A673 (cell line): ENCODE results near the gene FBXO11.

Experiments used
- EZH2 ChIP-seq: fragments of 200-600 bp; sonication (generic); IDR thresholded peaks from 2 replicates; pipeline ENCODE4 v1.6.1; 2017; ENCODE audit warnings: borderline replicate concordance, low read depth, mild to moderate bottlenecking, mixed read lengths, antibody characterized with exemption, low read length; ENCODE audit not compliant: poor library complexity, severe bottlenecking
- TF ChIP-seq, protein P1 (sequence below): fragments of 300-800, 200-600 bp; sonication (generic); conservative IDR thresholded peaks from 2 replicates; pipeline ENCODE4 v1.5.1; 2017; ENCODE audit warnings: low read depth, mild to moderate bottlenecking, antibody characterized with exemption, low read length, moderate library complexity, mixed read lengths

DNA sequence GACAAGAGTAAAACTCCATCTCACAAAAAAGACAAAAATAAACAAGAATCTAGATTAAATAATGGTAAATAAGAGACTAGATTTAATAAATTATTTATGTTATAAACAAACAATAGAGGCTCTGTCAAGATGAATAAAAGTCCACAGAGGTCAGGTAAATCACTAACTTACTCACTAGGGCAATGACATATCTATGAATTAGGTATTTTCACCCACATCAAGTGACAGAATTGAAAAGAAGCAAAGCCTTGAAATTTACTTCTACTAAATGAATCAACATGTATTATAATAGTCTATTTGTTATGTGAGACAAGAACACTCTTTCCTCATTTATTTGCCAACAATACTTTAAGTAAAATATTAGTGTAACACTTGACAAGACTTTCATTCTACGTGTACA lies 41.7 kb downstream of the FBXO11 start:
- TF ChIP-seq, protein P1, sequence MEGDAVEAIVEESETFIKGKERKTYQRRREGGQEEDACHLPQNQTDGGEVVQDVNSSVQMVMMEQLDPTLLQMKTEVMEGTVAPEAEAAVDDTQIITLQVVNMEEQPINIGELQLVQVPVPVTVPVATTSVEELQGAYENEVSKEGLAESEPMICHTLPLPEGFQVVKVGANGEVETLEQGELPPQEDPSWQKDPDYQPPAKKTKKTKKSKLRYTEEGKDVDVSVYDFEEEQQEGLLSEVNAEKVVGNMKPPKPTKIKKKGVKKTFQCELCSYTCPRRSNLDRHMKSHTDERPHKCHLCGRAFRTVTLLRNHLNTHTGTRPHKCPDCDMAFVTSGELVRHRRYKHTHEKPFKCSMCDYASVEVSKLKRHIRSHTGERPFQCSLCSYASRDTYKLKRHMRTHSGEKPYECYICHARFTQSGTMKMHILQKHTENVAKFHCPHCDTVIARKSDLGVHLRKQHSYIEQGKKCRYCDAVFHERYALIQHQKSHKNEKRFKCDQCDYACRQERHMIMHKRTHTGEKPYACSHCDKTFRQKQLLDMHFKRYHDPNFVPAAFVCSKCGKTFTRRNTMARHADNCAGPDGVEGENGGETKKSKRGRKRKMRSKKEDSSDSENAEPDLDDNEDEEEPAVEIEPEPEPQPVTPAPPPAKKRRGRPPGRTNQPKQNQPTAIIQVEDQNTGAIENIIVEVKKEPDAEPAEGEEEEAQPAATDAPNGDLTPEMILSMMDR: no peak
- no peak for TF ChIP-seq EZH2
